CD4-positive, alpha-beta T cell treated with Interleukin-15 for 1 hour (primary cell): ENCODE data around the gene NKTR.

ENCODE experiments used
- DNase-seq: peaks from one replicate; pipeline ENCODE4 v3.0.0-alpha.2; 2020

NKTR gene

GRCh38 chr3:42651248-42652091 lies 51.0 kb downstream of the NKTR start:
- no peak for DNase-seq

- DNase-seq: no peak
These were observed 51.7 kb downstream of the NKTR start for GRCh38 chr3:42652251-42652610.

- peak; percentile 66 for DNase-seq
These were observed 52.3 kb downstream of the NKTR start for GRCh38 chr3:42652611-42653302.

GRCh38 chr3:42653303-42653559 lies 52.7 kb downstream of the NKTR start:
- no peak for DNase-seq

GRCh38 chr3:42653560-42654330 lies 53.3 kb downstream of the NKTR start, which contains the start of gene ZBTB47:
Gene ZBTB47, plus strand, starts transcription at chr3:42653697. Its CDS starts 4,659 bp downstream, at chr3:42658356.
- DNase-seq: no peak

GRCh38 chr3:42654331-42655201 lies 54.1 kb downstream of the NKTR start:
- no peak for DNase-seq

GRCh38 chr3:42655331-42655888 lies 54.9 kb downstream of the NKTR start:
- no peak for DNase-seq

- no peak for DNase-seq
These were observed 55.6 kb downstream of the NKTR start for GRCh38 chr3:42655980-42656679.

GRCh38 chr3:42656680-42657610 lies 56.5 kb downstream of the NKTR start:
- no peak for DNase-seq

- DNase-seq: no peak
These were observed 57.2 kb downstream of the NKTR start for GRCh38 chr3:42657675-42658074.

GRCh38 chr3:42658091-42658770 lies 57.7 kb downstream of the NKTR start:
- DNase-seq: no peak

GRCh38 chr3:42658771-42659390 lies 58.4 kb downstream of the NKTR start:
- no peak for DNase-seq

- DNase-seq: no peak
These were observed 59.1 kb downstream of the NKTR start for GRCh38 chr3:42659451-42660130.

GRCh38 chr3:42660131-42660715 lies 59.7 kb downstream of the NKTR start:
- DNase-seq: no peak

- no peak for DNase-seq
These were observed 60.4 kb downstream of the NKTR start for GRCh38 chr3:42660898-42661297.

GRCh38 chr3:42661593-42662022 lies 61.1 kb downstream of the NKTR start:
- DNase-seq: no peak

- no peak for DNase-seq
These were observed 61.7 kb downstream of the NKTR start for GRCh38 chr3:42662037-42662812.
